GM18858 (cell line): ENCODE results near the gene GTF3C4.

Experiments
- ATAC-seq: cut with Tn5 transposase; IDR thresholded peaks from one replicate; pipeline ENCODE4 v1.9.1; 2021; ENCODE audit not compliant: unreplicated experiment

Gene GTF3C4, protein sequence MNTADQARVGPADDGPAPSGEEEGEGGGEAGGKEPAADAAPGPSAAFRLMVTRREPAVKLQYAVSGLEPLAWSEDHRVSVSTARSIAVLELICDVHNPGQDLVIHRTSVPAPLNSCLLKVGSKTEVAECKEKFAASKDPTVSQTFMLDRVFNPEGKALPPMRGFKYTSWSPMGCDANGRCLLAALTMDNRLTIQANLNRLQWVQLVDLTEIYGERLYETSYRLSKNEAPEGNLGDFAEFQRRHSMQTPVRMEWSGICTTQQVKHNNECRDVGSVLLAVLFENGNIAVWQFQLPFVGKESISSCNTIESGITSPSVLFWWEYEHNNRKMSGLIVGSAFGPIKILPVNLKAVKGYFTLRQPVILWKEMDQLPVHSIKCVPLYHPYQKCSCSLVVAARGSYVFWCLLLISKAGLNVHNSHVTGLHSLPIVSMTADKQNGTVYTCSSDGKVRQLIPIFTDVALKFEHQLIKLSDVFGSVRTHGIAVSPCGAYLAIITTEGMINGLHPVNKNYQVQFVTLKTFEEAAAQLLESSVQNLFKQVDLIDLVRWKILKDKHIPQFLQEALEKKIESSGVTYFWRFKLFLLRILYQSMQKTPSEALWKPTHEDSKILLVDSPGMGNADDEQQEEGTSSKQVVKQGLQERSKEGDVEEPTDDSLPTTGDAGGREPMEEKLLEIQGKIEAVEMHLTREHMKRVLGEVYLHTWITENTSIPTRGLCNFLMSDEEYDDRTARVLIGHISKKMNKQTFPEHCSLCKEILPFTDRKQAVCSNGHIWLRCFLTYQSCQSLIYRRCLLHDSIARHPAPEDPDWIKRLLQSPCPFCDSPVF

DNA sequence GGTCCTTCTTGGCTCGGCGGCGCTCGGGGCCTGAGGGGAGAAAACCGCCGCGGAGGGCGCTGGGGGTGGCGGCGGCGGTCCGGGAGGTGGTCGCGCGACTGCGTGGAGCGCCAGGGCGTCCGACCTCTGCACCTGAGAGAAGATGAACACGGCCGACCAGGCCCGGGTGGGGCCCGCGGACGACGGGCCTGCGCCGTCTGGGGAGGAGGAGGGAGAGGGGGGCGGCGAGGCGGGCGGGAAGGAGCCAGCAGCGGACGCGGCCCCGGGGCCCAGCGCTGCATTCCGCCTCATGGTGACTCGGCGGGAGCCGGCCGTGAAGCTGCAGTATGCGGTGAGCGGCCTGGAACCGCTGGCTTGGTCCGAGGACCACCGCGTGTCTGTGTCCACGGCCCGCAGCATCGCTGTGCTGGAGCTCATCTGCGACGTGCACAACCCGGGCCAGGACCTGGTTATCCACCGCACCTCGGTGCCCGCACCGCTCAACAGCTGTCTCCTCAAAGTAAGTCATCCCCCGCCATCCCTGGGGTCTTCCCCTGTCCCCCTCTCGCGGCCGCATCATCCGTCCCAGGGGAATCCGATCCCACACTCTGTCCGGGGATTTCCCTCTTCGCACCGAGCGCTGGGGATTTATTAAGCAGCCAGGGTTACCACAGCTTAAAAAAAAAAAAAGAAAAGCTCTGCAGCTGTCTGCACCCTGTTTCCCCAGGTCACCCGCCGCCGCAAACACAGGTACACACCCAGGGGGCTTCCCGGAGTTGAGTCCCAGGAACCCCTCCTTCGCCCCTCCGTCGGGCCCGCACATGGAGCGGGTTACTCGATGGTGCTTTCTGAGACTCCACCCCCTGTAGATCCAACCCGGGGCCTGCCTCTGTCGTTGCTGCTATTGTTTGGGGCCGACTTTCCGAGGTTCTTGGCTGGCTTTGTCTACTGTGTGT, at the start of gene GTF3C4:
GTF3C4 (plus strand) TSS at position 8 of the 935 bp plus-strand sequence; CDS start at position 143, 135 bp downstream.
- ATAC-seq: peak; percentile 19

DNA sequence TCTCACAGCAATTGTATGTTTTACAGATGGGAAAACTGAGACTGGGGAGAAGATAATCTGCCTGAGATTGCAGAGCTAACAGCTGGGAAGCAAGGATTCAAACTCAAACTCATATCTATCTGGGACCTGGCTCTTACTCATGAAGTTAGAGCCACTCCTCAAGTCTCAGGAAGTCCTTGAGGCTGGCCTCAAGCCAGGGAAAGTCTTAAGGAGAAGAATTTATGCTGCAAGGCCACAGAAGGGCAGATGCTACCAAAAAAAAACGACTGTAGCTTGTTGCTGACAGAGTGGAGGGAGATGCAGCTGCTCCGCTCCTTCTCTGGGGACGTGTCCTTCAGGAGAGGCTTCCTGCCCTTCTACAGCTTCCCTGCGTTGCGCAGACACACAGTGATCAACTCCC, 48.1 kb upstream of the GTF3C4 start:
- no peak for ATAC-seq

- no peak for ATAC-seq
Observed at GRCh38 chr9:132626285-132626684, 44.0 kb upstream of the GTF3C4 start.

DNA sequence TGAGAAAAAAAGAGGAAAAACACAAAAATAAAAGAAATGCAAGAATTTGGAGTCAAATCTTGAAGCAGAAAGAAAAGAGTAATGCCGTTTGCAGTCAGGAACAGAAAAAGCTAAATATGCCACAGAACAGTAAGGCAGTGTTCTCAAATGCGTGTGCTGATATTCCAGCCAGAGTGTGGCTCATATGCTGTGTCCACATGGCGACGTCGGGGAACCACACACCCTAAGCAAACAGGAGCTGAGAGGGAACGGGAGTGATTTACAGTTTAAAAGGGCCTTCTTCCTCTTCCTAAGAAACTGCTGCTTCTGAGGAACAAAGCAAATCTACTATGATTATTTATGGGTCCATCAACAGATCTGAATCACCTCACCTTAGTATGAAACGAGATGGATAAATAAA, 43.2 kb upstream of the GTF3C4 start:
- ATAC-seq: no peak

- no peak for ATAC-seq
Observed at GRCh38 chr9:132627594-132627993, 42.7 kb upstream of the GTF3C4 start.

DNA sequence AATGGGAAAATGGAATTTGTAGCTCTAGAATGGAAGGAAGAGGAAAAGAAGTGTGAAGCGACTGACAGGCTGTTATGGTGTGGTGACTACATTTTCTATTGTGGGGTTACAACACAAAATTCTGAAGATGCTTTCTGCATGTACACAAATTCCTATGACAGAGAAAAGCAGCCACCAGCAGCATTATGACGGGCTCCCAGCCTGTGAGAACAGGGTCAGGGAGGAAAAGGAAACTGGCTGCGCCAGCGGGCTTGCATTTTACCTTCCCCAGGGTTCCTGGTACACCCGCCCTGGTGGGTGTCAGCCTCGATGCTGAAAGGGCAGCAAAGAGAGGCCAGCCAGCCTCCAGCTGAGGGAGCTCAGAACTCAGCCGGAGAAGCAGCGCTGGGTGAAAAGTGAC, 41.5 kb upstream of the GTF3C4 start:
- no peak for ATAC-seq

DNA sequence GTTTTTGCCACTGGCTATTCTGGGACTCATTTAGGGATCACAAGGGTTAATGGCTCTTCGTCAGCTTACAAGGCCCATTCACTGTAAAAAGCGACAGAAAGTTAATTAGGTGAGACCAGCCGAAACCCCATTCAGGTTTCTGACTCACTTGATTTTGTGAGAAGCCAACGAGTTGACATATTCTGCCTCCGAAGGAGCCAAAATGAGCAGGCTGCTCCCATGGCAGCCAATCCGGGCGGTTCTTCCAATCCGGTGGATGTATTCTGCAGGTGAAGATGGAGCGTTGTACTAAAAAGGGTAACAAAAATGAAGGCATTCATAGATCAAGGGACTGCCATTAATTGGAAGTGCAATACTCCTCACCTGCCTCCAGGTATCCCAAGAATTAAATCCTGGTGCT, 40.1 kb upstream of the GTF3C4 start:
- no peak for ATAC-seq

- no peak for ATAC-seq
Observed at GRCh38 chr9:132630811-132631210, 39.5 kb upstream of the GTF3C4 start.

DNA sequence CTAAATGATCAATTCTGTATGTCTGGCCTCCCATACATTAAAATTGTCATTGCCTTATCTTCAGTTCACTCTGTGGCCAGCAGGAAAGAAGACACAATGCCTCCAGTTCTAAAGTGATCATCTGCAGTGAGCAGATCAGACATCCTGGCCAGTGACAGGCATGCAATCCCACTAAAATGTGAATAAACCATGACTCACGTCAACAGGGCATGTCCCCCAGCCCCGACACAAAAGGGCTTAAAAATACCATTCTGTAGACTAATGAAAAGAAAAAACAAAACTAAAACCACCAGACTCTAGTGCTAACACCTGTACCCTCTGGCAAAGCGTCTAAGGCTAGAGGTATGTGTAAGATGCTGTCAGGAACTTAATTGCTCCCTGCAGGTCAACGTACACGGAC, 39.0 kb upstream of the GTF3C4 start:
- no peak for ATAC-seq

DNA sequence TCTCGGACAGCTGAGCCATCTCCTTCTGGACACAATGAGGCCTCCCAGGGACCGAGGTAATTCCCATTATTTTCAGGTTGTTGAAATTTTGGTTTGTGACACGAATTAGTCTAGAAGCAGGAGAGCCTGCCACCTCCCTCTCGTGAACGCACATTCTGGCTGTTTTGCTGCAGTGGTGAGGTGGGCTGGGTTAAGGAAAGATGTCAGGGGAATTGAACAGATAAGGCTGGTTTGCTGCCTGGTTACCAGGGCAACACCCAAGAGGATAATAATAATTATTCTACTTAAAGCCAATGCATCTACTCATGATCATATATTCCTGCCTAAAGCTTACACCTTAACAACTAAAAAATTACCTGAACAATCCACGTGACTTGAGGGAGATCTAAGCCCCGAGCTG, 38.6 kb upstream of the GTF3C4 start:
- ATAC-seq: no peak

- ATAC-seq: no peak
Observed at GRCh38 chr9:132632413-132633129, 37.7 kb upstream of the GTF3C4 start.

DNA sequence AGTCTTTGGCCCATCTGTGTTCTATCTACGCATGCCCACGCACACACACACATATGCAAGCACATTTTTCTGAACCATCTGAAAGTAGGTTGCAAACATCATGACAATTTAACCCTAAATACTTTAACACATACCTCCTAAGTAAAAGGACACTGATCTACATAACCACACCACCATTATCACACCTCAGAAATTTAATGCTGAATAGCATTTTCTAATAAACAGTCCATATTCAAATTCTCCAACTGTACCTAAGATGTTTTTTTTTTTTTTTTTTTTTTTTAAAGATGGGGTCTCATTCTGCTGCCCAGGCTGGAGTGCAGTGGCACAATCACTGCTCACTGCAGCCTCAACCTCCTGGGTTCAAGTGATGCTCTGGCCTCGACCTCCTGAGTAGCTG, 35.9 kb upstream of the GTF3C4 start:
- ATAC-seq: no peak

DNA sequence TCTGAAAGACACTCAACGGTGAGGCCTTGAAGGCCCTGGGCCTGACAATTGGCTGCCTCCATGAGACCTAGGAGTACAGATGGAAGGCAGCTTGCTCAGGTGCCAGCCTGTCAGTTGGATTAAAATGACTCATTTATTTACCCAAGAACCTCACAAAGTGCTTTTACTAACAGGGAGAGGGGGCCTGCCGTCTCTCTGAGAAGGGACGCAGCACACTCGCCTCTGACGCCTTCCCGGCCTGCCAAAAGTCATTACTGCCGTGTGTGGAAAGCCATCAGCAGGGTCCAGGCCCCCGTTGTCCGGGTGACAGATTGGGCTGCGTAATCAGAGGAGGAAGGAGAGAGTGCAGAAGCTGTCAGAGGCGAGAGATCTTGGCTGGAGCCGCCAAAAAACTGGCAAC, 32.9 kb upstream of the GTF3C4 start:
- ATAC-seq: no peak

GRCh38 chr9:132637801-132638200, 32.5 kb upstream of the GTF3C4 start:
- ATAC-seq: no peak

GRCh38 chr9:132638240-132638639, 32.0 kb upstream of the GTF3C4 start:
- ATAC-seq: no peak

DNA sequence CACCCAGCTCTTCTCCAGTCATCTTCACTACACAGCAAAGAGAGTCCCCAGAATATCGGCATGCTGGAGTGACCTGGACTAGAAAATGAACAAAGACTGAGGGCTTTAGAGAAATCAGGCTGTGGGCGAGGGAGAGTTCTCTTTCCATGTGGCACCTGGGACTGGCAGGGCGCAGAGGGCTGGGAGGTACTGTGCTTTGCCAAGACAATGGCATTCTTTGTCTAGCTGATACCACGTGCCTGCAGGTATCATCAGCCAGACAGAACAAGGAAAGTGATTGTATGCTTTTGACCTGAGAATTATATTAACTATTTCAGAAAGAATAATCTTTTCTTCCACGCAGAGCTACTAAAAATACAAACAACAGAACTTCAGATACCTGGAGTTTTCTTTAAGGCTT, 30.9 kb upstream of the GTF3C4 start:
- no peak for ATAC-seq

GRCh38 chr9:132641216-132641615, 29.0 kb upstream of the GTF3C4 start:
- ATAC-seq: no peak

GRCh38 chr9:132644251-132644650, 26.0 kb upstream of the GTF3C4 start:
- no peak for ATAC-seq

DNA sequence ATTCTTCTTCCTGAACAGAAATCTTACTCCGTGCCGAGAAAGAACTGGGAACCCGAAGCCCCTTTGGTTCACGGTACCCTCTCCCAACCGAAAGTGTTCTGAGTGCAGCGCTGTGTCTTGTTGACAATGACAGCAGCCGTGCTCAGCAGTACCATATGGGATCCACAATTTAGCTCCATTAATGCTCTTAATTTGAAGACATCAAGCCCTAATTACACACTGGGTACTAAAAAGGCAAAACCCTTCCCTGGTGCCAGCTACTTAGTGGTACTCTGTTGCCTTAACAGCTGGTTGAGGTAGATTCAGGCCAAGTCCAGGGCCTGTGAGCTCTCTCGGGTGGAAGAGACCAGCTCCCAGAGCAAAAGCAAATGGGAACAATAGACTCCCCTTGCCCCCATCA, 25.0 kb upstream of the GTF3C4 start:
- no peak for ATAC-seq

GRCh38 chr9:132645711-132646110, 24.6 kb upstream of the GTF3C4 start:
- no peak for ATAC-seq

GRCh38 chr9:132646726-132647125, 23.5 kb upstream of the GTF3C4 start:
- no peak for ATAC-seq
